ENCODE results near the gene ZWILCH. TPM values are rescaled to one million over a fixed set of nuclear protein-coding genes. Genes with fewer than 3 reads are reported as not detected.

ZWILCH gene
- polyA plus RNA-seq, 1 donor (not counting 4 experiments of a cell fraction or from before 2014, with no cell fraction given) = 34.9 TPM

DNA sequence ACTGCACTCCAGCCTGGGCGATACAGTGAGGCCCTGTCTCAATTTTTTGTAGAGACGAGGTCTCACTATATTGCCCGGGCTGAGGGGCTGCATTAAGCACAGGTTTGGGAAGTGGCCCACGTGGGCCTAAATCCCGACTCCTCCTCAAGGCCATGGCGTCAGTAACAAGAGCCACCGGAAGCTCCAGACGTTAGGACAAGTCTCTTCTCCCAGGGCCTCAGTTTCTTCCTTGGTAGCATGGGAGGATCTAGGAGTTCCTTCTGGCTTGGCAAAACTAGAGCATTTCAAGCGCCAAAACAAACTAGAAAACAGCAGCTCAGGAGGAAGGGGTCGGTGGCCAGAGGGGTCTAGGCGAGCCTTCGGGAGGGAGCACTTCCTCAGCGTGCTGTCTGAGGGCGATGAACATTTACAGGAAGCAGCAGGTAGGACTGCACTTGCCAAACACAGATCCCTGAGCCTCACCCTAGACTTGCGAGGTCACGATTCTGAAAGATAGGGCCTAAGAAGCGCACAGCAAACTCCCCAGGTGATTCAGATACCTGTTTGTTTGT lies 8.1 kb upstream of the ZWILCH start:
- no peak for FAIRE-seq
- no peak for TF ChIP-seq EZH2 (IDR thresholded peaks at IDR 0.05; ENCODE audit: low read length)
- TF ChIP-seq, protein P1, sequence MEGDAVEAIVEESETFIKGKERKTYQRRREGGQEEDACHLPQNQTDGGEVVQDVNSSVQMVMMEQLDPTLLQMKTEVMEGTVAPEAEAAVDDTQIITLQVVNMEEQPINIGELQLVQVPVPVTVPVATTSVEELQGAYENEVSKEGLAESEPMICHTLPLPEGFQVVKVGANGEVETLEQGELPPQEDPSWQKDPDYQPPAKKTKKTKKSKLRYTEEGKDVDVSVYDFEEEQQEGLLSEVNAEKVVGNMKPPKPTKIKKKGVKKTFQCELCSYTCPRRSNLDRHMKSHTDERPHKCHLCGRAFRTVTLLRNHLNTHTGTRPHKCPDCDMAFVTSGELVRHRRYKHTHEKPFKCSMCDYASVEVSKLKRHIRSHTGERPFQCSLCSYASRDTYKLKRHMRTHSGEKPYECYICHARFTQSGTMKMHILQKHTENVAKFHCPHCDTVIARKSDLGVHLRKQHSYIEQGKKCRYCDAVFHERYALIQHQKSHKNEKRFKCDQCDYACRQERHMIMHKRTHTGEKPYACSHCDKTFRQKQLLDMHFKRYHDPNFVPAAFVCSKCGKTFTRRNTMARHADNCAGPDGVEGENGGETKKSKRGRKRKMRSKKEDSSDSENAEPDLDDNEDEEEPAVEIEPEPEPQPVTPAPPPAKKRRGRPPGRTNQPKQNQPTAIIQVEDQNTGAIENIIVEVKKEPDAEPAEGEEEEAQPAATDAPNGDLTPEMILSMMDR (optimal IDR thresholded peaks at IDR 0.05 in 1 of 3, IDR thresholded peaks at IDR 0.05 in 1 of 3, conservative IDR thresholded peaks at IDR 0.05 in 1 of 3; ENCODE audit: extremely low read depth in 1 of 3, insufficient read depth in 2 of 3, low read length in 3 of 3) = no peak
- Histone ChIP-seq H2AFZ (ENCODE audit: control insufficient read depth, low read length) (no peak overlapping the region), H3K27me3 (ENCODE audit: control insufficient read depth, extremely low read depth, insufficient read depth, low read length) (no peaks in the 10 kb centered on the region), H3K27ac (ENCODE audit: control insufficient read depth, insufficient read depth, low read length) (peak overlapping the region; percentile 61), H3K9me3 (ENCODE audit: control insufficient read depth, low read depth, low read length) (no peaks in the 10 kb centered on the region), H3K79me2 (ENCODE audit: control insufficient read depth, insufficient read depth, low read length) (peaks cover 26% of the 10 kb centered on the region), H3K4me3 (ENCODE audit: control insufficient read depth in 2 of 3, extremely low read depth in 1 of 3, insufficient read depth in 2 of 3, low read depth in 1 of 3, low read length in 3 of 3) (peak overlapping the region; percentile 52 to 79 (median 73)), H4K20me1 (ENCODE audit: control insufficient read depth, extremely low read depth, insufficient read depth, low read length) (peaks cover 16% of the 10 kb centered on the region), H3K9me1 (ENCODE audit: control insufficient read depth, extremely low read depth, insufficient read depth, low read length) (no peaks in the 10 kb centered on the region), H3K36me3 (ENCODE audit: control insufficient read depth in 2 of 2, extremely low read depth in 1 of 2, insufficient read depth in 2 of 2, low read length in 2 of 2) (peaks cover 22 to 37% of the 10 kb centered on the region in 2 experiments), H3K9ac (ENCODE audit: control insufficient read depth, extremely low read depth, insufficient read depth, low read length) (peak overlapping the region; percentile 76), H3K4me2 (ENCODE audit: control insufficient read depth, extremely low read depth, insufficient read depth, low read depth, low read length) (peak overlapping the region; percentile 86), H3K4me1 (ENCODE audit: control insufficient read depth, extremely low read depth, insufficient read depth, low read length) (peaks cover 4% of the 10 kb centered on the region)
- no peak for DNase-seq (ENCODE audit: low read depth, low spot score)
- dilution Hi-C loops (cut with MboI; ENCODE audit: extremely low pct_ligation_motif_present, low sequenced_read_pairs) = no loop called here

DNA sequence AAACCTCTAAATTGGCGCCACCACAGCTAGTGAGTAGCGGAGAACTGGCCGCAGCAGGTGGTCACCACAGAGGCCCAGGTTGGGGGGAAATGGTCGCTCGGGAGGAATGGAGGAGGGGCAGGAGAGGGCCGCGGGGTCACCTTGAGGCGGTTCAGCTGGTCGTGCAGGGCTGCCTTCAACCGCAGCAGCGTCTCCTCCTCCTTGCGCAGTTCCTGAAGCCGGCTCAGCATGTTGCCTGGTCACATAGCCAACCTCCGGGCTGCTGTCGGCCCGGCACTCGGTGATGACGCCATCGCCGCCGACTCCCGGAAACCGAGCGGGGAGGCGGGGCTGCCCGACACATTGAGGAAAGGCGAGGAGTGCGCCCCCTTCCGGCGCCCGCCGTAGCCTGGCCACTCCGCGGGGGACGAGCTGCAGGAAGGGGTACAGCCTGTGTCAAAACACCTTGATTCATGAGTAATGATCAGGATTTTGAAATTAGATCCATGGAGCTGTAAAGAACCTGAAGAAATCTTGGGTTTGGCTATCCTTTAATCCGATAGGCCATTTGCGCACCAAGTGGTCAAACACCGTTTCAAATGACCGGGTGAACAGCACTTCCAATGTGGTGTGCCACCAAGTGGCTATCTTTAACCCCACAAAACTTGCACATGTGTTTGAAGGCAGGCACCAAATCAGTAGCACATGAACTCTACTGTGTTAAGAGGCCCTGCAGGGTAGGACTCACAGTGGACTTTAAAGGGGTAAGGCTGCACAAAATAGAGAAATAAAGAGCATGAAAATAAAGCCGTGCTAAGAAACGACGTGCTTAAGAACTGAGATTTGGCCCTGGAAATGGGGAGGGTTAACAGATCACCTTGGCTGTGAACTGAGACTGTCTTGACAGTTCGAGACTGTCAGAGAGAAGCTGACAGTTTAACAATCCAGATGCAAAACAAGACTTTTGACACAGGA lies 7.3 kb upstream of the ZWILCH start, which contains the start of gene SNAPC5:
TSS of gene SNAPC5 (minus strand) at position 261 of the 954 bp plus-strand sequence. CDS start at position 230, 31 bp downstream.
- DNase-seq (ENCODE audit: low read depth, low spot score) (peak; percentile 75), FAIRE-seq (peak; percentile 5)
- Histone ChIP-seq H3K9ac (ENCODE audit: control insufficient read depth, extremely low read depth, insufficient read depth, low read length) (peak within 1 kb of the TSS; percentile 76), H3K4me2 (ENCODE audit: control insufficient read depth, extremely low read depth, insufficient read depth, low read depth, low read length) (peak within 1 kb of the TSS; percentile 86), H3K79me2 (ENCODE audit: control insufficient read depth, insufficient read depth, low read length) (peaks cover 34% of the 10 kb centered on the region), H3K36me3 (ENCODE audit: control insufficient read depth in 2 of 2, extremely low read depth in 1 of 2, insufficient read depth in 2 of 2, low read length in 2 of 2) (peaks cover 26 to 44% of the 10 kb centered on the region in 2 experiments), H3K4me1 (ENCODE audit: control insufficient read depth, extremely low read depth, insufficient read depth, low read length) (peaks cover 10% of the 10 kb centered on the region), H3K4me3 (ENCODE audit: control insufficient read depth in 2 of 3, extremely low read depth in 1 of 3, insufficient read depth in 2 of 3, low read depth in 1 of 3, low read length in 3 of 3) (peak within 1 kb of the TSS; percentile 52 to 79 (median 73)), H3K27me3 (ENCODE audit: control insufficient read depth, extremely low read depth, insufficient read depth, low read length) (no peaks in the 10 kb centered on the region), H4K20me1 (ENCODE audit: control insufficient read depth, extremely low read depth, insufficient read depth, low read length) (peaks cover 19% of the 10 kb centered on the region), H3K27ac (ENCODE audit: control insufficient read depth, insufficient read depth, low read length) (peak within 1 kb of the TSS; percentile 61), H2AFZ (ENCODE audit: control insufficient read depth, low read length) (no peak within 1 kb of the TSS), H3K9me1 (ENCODE audit: control insufficient read depth, extremely low read depth, insufficient read depth, low read length) (no peaks in the 10 kb centered on the region), H3K9me3 (ENCODE audit: control insufficient read depth, low read depth, low read length) (no peaks in the 10 kb centered on the region)
- dilution Hi-C loops (cut with MboI; ENCODE audit: extremely low pct_ligation_motif_present, low sequenced_read_pairs) = no loop called here
- no peak for TF ChIP-seq EZH2 (IDR thresholded peaks at IDR 0.05; ENCODE audit: low read length)
- TF ChIP-seq, protein P1 (optimal IDR thresholded peaks at IDR 0.05 in 1 of 3, IDR thresholded peaks at IDR 0.05 in 1 of 3, conservative IDR thresholded peaks at IDR 0.05 in 1 of 3; ENCODE audit: extremely low read depth in 1 of 3, insufficient read depth in 2 of 3, low read length in 3 of 3) = peak; percentile 88 to 98 (median 91)
